T-helper 17 cell (primary cell): ENCODE data around the gene PDE4A. TPM values are rescaled to one million over a fixed set of nuclear protein-coding genes. Genes with fewer than 3 reads are reported as not detected.
A peak's percentile ranks its signal among the peaks of the same experiment; 100 is the strongest.
"Not testable (repeated sequence)": the region's sequence is repeated elsewhere in the genome, so short reads cannot be mapped to it uniquely, and the experiment has no call there.

Experiments
- ATAC-seq: fragments of 150-1000 bp; cut with Tn5 transposase; 2 replicates; pipeline ENCODE4 v1.10.0; 2021; ENCODE audit warnings: mild to moderate bottlenecking, moderate library complexity
- DNase-seq, 3 donors: peaks; one replicate each; pipeline versions ENCODE4 v3.0.0 to v3.0.0-alpha.2; 2020 to 2021
- H3K9me3 ChIP-seq: one replicate; pipeline ENCODE4 v1.7.0; 2013; ENCODE audit warnings: low read length, mild to moderate bottlenecking; ENCODE audit not compliant: control insufficient read depth, poor library complexity, severe bottlenecking
- H3K27ac Mint-ChIP-seq: one replicate; pipeline ENCODE4 v1.8.0; 2022; ENCODE audit warnings: mild to moderate bottlenecking, moderate library complexity, mixed read lengths
- H3K27me3 Mint-ChIP-seq: one replicate; pipeline ENCODE4 v1.8.0; 2022; ENCODE audit warnings: mixed read lengths
- H3K36me3 Mint-ChIP-seq: one replicate; pipeline ENCODE4 v1.8.0; 2022; ENCODE audit warnings: low read depth, mixed read lengths
- H3K4me1 Mint-ChIP-seq: one replicate; pipeline ENCODE4 v1.8.0; 2022; ENCODE audit warnings: mild to moderate bottlenecking, mixed read lengths
- H3K4me3 Mint-ChIP-seq: one replicate; pipeline ENCODE4 v1.8.0; 2022; ENCODE audit warnings: mild to moderate bottlenecking, moderate library complexity, mixed read lengths
- total RNA-seq, 4 donors: library from RNA in 2 of 4; stranded (reverse) in 2 of 4; gene quantifications; one replicate each; pipeline ENCODE4 v1.2.3 and lab custom pipeline; 2022 to 2026

PDE4A gene
- total RNA-seq, 2 donors from 2014 or later: 5.7 to 9.5 TPM

- H3K36me3 Mint-ChIP-seq: no peaks in the 10 kb centered on the region
- H3K4me3 Mint-ChIP-seq: peak overlapping the region; percentile 75
- H3K9me3 ChIP-seq: no peaks in the 10 kb centered on the region
- ATAC-seq (peak; percentile 22), DNase-seq (no peak)
- H3K4me1 Mint-ChIP-seq: peaks cover 39% of the 10 kb centered on the region
- peak overlapping the region; percentile 87 for H3K27ac Mint-ChIP-seq
- no peaks in the 10 kb centered on the region for H3K27me3 Mint-ChIP-seq
These were observed 11.6 kb upstream of the PDE4A start for GRCh38 chr19:10408511-10409283.

- H3K4me1 Mint-ChIP-seq: peaks cover 24% of the 10 kb centered on the region
- not testable (repeated sequence) for ATAC-seq, H3K4me3 Mint-ChIP-seq, DNase-seq, H3K27ac Mint-ChIP-seq, H3K27me3 Mint-ChIP-seq, H3K36me3 Mint-ChIP-seq, H3K9me3 ChIP-seq
These were observed 9.1 kb upstream of the PDE4A start for GRCh38 chr19:10411224-10411623.

- Mint-ChIP-seq H3K27me3 (no peaks in the 10 kb centered on the region), H3K36me3 (peaks cover 3% of the 10 kb centered on the region), H3K4me1 (peaks cover 25% of the 10 kb centered on the region), H3K27ac (no peak overlapping the region), H3K4me3 (peak overlapping the region; percentile 15)
- DNase-seq (no peak), ATAC-seq (no peak)
- no peaks in the 10 kb centered on the region for H3K9me3 ChIP-seq
These were observed 7.9 kb upstream of the PDE4A start for GRCh38 chr19:10412257-10412977.

- DNase-seq (no peak), ATAC-seq (no peak)
- H3K27me3 Mint-ChIP-seq: peaks cover 23% of the 10 kb centered on the region
These were observed 4.3 kb upstream of the PDE4A start for GRCh38 chr19:10416083-10416379.

GRCh38 chr19:10416380-10417257 lies 3.7 kb upstream of the PDE4A start:
- H3K4me3 Mint-ChIP-seq: peak overlapping the region; percentile 43
- H3K27ac Mint-ChIP-seq: peak overlapping the region; percentile 44
- H3K9me3 ChIP-seq: no peaks in the 10 kb centered on the region
- peaks cover 6% of the 10 kb centered on the region for H3K36me3 Mint-ChIP-seq
- DNase-seq: peak; percentile 94 to 98 (median 98)
- H3K27me3 Mint-ChIP-seq: peaks cover 29% of the 10 kb centered on the region
- peak; percentile 77 for ATAC-seq
- H3K4me1 Mint-ChIP-seq: peaks cover 31% of the 10 kb centered on the region

More at GRCh38 chr19:10416083-10416379, 4.3 kb upstream of the PDE4A start:
- H3K9me3 ChIP-seq: no peaks in the 10 kb centered on the region
- peak overlapping the region; percentile 44 for H3K27ac Mint-ChIP-seq
- H3K4me1 Mint-ChIP-seq: peaks cover 27% of the 10 kb centered on the region
- H3K4me3 Mint-ChIP-seq: peak overlapping the region; percentile 43
- peaks cover 6% of the 10 kb centered on the region for H3K36me3 Mint-ChIP-seq

GRCh38 chr19:10417541-10418234 lies 2.6 kb upstream of the PDE4A start:
- peaks cover 32% of the 10 kb centered on the region for H3K4me1 Mint-ChIP-seq
- peaks cover 6% of the 10 kb centered on the region for H3K36me3 Mint-ChIP-seq
- DNase-seq (no peak), ATAC-seq (no peak)
- no peaks in the 10 kb centered on the region for H3K9me3 ChIP-seq
- H3K4me3 Mint-ChIP-seq: no peak overlapping the region
- peaks cover 39% of the 10 kb centered on the region for H3K27me3 Mint-ChIP-seq
- no peak overlapping the region for H3K27ac Mint-ChIP-seq

- Mint-ChIP-seq H3K27ac (no peak overlapping the region), H3K4me1 (peaks cover 32% of the 10 kb centered on the region), H3K4me3 (peak overlapping the region; percentile 76), H3K27me3 (peaks cover 39% of the 10 kb centered on the region), H3K36me3 (peaks cover 6% of the 10 kb centered on the region)
- DNase-seq (no peak), ATAC-seq (no peak)
- H3K9me3 ChIP-seq: no peaks in the 10 kb centered on the region
These were observed 2.2 kb upstream of the PDE4A start for GRCh38 chr19:10418235-10418484.

GRCh38 chr19:10418485-10419199 lies 1.7 kb upstream of the PDE4A start:
- peaks cover 6% of the 10 kb centered on the region for H3K36me3 Mint-ChIP-seq
- H3K4me1 Mint-ChIP-seq: peaks cover 34% of the 10 kb centered on the region
- peak overlapping the region; percentile 76 for H3K4me3 Mint-ChIP-seq
- H3K27me3 Mint-ChIP-seq: peaks cover 39% of the 10 kb centered on the region
- no peak for ATAC-seq
- DNase-seq: no peak
- peak overlapping the region; percentile 83 for H3K27ac Mint-ChIP-seq
- H3K9me3 ChIP-seq: no peaks in the 10 kb centered on the region

- H3K4me1 Mint-ChIP-seq: peaks cover 35% of the 10 kb centered on the region
- H3K9me3 ChIP-seq: no peaks in the 10 kb centered on the region
- ATAC-seq (no peak), DNase-seq (no peak)
- peaks cover 6% of the 10 kb centered on the region for H3K36me3 Mint-ChIP-seq
- peaks cover 39% of the 10 kb centered on the region for H3K27me3 Mint-ChIP-seq
- peak overlapping the region; percentile 83 for H3K27ac Mint-ChIP-seq
- H3K4me3 Mint-ChIP-seq: peak overlapping the region; percentile 93
These were observed 1.1 kb upstream of the PDE4A start for GRCh38 chr19:10419200-10419645.

- DNase-seq (no peak), ATAC-seq (peak; percentile 14)
- peaks cover 6% of the 10 kb centered on the region for H3K36me3 Mint-ChIP-seq
- peaks cover 39% of the 10 kb centered on the region for H3K27me3 Mint-ChIP-seq
- peak overlapping the region; percentile 83 for H3K27ac Mint-ChIP-seq
- peaks cover 41% of the 10 kb centered on the region for H3K4me1 Mint-ChIP-seq
- no peaks in the 10 kb centered on the region for H3K9me3 ChIP-seq
- H3K4me3 Mint-ChIP-seq: peak overlapping the region; percentile 93
These were observed 493 bp upstream of the PDE4A start for GRCh38 chr19:10419646-10420443.

- Mint-ChIP-seq H3K36me3 (peaks cover 6% of the 10 kb centered on the region), H3K4me1 (peaks cover 49% of the 10 kb centered on the region), H3K27me3 (peaks cover 39% of the 10 kb centered on the region), H3K4me3 (peak overlapping the region; percentile 72), H3K27ac (peak overlapping the region; percentile 68)
- ATAC-seq (no peak), DNase-seq (no peak)
- no peaks in the 10 kb centered on the region for H3K9me3 ChIP-seq
These were observed 1.1 kb downstream of the PDE4A start for GRCh38 chr19:10421240-10422045.
